ENCODE data around the gene CYB5D1. TPM values are rescaled to one million over a fixed set of nuclear protein-coding genes. Genes with fewer than 3 reads are reported as not detected.

Gene CYB5D1
- total RNA-seq, 6 donors from 2014 or later, result 5.2 to 12.4 (median 7.3) TPM

DNA sequence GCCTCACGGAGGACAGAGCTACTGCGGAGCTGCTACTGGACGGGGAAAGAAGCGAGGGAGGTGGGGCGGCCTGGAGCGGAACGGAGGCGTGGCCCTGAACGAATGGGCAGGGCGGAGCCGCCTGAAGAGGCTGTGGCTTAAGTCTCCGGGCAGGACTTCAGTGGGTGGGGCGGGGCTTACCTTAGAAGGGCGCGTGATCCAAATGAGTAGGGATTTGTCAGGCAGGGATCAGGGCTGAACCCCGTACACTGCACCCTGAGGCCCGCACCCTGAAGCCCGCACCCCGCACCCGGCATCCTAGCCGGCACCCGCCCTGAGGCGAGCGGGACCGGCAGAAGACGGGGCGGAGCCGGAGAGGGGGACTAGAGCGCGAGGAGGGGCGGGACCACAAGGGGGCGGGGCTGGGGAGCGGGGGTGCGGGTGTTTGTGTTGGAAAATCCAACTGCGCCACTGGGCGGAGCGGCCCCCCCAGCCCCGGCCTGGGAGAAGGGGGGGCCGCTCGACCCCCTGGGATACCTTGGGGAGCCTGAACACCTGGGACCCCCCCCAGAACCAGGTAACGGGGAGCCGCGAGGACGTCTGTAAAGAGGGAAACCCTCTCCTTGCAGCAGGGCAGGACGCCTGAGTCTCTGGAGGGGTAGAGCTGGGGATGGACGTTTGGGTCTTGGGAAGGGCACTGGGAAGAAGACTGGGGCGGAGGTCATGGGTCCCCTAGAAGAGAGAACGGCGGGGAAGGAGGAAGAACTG lies 23.8 kb upstream of the CYB5D1 start, which contains the start of gene KDM6B:
Gene KDM6B, plus strand, starts transcription at position 423 of the 747 bp plus-strand sequence. CDS start 11,338 bp downstream, outside the sequence.
- ATAC-seq (ENCODE audit: low FRiP score in 2 of 2), result peak; percentile 80 to 86
- TF ChIP-seq POLR2AphosphoS5 (IDR thresholded peaks at IDR 0.05) (peak in 1 of 2 donors; percentile 32), EP300 (IDR thresholded peaks at IDR 0.05) (no peak), POLR2A (IDR thresholded peaks at IDR 0.05) (peak in 3 of 4 donors; percentile 39 to 47 (median 41))
- TF ChIP-seq, protein P1, sequence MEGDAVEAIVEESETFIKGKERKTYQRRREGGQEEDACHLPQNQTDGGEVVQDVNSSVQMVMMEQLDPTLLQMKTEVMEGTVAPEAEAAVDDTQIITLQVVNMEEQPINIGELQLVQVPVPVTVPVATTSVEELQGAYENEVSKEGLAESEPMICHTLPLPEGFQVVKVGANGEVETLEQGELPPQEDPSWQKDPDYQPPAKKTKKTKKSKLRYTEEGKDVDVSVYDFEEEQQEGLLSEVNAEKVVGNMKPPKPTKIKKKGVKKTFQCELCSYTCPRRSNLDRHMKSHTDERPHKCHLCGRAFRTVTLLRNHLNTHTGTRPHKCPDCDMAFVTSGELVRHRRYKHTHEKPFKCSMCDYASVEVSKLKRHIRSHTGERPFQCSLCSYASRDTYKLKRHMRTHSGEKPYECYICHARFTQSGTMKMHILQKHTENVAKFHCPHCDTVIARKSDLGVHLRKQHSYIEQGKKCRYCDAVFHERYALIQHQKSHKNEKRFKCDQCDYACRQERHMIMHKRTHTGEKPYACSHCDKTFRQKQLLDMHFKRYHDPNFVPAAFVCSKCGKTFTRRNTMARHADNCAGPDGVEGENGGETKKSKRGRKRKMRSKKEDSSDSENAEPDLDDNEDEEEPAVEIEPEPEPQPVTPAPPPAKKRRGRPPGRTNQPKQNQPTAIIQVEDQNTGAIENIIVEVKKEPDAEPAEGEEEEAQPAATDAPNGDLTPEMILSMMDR (IDR thresholded peaks at IDR 0.05), result peak in 1 of 6 experiments; percentile 8
- DNase-seq, result peak; percentile 95 to 98
- Histone ChIP-seq H3K4me1 (peaks cover 21 to 39% (median 35%) of the 10 kb centered on the region in 4 donors), H3K4me3 (peak within 1 kb of the TSS; percentile 26 to 86 (median 62)), H3K9me3 (no peaks in the 10 kb centered on the region), H3K36me3 (no peaks in the 10 kb centered on the region), H3K27me3 (no peaks in the 10 kb centered on the region), H3K27ac (peak within 1 kb of the TSS; percentile 93 to 100 (median 99))
- 0 to 1% methylated on average over 31 to 49 of the region's 49 CpGs for WGBS, 2 donors

DNA sequence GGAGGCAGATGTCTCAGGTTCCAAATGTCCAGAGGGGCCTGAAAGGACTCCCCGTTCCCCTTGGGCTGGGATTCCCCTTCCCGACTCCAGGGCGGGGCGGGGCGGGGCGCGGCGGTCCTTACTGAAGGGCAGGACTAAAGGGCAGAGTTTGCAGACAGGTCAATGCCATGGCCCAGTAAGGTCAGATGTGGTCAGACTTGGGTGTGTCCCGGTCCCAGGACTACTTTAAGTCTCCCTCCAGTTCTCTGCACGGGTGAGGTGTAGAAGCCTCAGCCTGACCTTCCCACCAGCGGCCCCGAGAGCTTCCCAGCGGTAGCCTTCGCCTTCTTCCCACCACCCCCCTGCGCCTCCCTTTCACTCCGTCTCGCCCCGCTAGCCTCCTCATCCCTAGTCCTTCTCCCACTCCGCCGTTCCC lies 23.3 kb upstream of the CYB5D1 start:
- DNase-seq (peak; percentile 89 to 96), ATAC-seq (ENCODE audit: low FRiP score in 2 of 2) (peak; percentile 49 to 75)
- no peak for TF ChIP-seq POLR2A (IDR thresholded peaks at IDR 0.05)
- TF ChIP-seq EP300 (IDR thresholded peaks at IDR 0.05), result peak in 1 of 4 donors; percentile 50
- peak; percentile 1 to 71 for TF ChIP-seq POLR2AphosphoS5 (IDR thresholded peaks at IDR 0.05)
- Histone ChIP-seq H3K4me1 (peaks cover 27 to 45% (median 41%) of the 10 kb centered on the region in 4 donors), H3K27ac (peak overlapping the region; percentile 93 to 100 (median 99)), H3K9me3 (no peaks in the 10 kb centered on the region), H3K27me3 (no peaks in the 10 kb centered on the region), H3K36me3 (no peaks in the 10 kb centered on the region), H3K4me3 (peak overlapping the region; percentile 26 to 86 (median 62))
- WGBS, 2 donors, result 0% methylated on average over 8 to 19 of the region's 20 CpGs

DNA sequence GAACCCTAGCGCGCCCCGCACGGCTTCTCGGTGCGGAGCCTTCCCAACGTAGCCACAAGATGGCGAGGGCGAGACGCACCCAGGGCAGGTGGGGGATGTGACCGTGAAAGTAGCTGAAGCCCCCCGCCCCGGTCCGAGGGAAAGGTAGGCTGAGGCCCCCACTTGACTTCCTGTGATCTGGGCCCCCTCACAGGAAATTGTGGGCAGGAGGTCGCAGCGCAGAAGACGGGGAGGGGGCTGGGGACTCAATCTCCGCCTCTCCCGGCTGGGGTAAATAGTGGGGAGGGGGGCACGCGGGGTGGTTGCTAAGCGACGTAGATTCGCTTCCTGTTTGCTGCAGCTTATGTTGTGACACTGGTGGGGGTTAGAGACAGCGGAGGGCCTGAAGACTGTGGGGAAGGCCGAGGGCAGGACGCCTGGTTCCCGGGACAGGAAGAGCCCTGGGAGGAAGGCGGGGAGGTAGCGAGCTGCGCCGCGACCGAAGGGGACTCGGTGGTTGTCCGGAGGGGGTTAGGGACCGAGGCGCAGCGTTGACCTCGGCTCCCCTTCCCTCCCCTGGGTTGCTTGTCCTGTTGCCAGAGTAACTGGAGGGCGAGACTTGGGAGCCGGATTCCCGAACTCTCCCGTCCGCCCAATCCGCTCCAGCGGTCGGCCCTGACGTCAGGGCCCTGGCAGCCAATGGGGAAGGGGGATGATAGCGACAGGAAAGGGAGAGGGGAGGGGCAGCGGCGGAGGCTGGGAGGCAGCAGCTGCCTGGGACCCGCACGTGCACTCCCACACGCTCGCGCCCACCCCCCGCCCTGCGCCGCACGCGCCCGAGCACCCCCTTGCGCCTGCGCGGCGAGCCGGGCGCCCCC lies 22.6 kb upstream of the CYB5D1 start:
- peak; percentile 97 to 98 for DNase-seq

DNA sequence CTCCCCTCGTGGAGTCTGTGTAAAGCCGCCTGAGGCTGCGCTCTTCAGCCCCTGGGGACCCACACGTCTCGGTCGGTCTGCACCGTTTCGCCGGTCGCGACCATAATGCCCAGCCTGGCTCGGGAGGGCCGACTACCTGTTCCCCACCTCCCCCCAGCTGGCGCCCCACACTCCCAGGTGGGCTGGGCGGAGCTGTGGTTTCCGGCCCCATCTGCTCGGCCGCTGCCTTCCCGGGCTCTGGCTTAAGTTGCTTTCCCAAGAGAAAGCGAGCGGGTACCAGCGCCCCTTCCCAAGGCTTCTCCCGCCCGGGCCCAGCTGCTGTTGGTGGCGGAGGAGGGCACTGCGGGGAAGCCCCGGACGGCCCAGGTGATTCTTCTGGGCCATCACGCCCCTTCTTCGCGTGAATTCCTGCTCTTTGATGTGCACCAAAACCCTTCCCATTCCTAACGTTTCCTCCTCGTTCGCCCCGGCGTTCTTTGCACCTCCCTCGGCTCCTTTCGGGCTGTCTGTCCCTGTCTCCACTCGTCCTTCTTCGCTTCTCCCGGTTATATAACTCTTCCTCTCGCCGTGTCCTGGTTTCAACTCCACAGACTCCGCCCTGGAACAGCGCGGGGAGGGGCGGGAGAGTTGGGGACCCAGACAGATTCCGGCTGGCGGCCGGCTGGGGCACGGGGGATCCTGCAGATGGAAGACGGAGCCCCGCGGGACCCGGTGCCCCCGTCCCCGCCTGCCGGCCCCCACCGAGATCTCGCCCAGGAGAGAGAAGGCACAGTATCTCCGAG lies 21.8 kb upstream of the CYB5D1 start:
- no peaks in the 10 kb centered on the region for H3K9me3 ChIP-seq
- WGBS, 2 donors, result 0 to 1% methylated on average over 20 to 36 of the region's 61 CpGs
- peak; percentile 17 to 58 for ATAC-seq (ENCODE audit: low FRiP score in 2 of 2)
- peaks cover 41 to 58% (median 50%) of the 10 kb centered on the region in 4 donors for H3K4me1 ChIP-seq
- H3K27me3 ChIP-seq, result no peaks in the 10 kb centered on the region
- peak; percentile 82 to 92 for DNase-seq
- peak in 3 of 4 donors; percentile 27 to 67 (median 39) for TF ChIP-seq POLR2A (IDR thresholded peaks at IDR 0.05)
- TF ChIP-seq, protein P1 (IDR thresholded peaks at IDR 0.05), result peak in 2 of 6 experiments; percentile 7 to 29
- TF ChIP-seq EP300 (IDR thresholded peaks at IDR 0.05), result no peak
- TF ChIP-seq POLR2AphosphoS5 (IDR thresholded peaks at IDR 0.05), result peak in 1 of 2 donors; percentile 83
- peaks cover 0 to 3% (median 0%) of the 10 kb centered on the region in 4 donors for H3K36me3 ChIP-seq
- H3K27ac ChIP-seq, result peak overlapping the region; percentile 93 to 100 (median 99)
- H3K4me3 ChIP-seq, result peak overlapping the region; percentile 48 to 86 (median 62)

More for the DNA sequence above, 22.6 kb upstream of the CYB5D1 start:
- H3K9me3 ChIP-seq, result no peaks in the 10 kb centered on the region
- no peaks in the 10 kb centered on the region for H3K27me3 ChIP-seq
- WGBS, 2 donors, result 0 to 2% methylated on average over 36 to 38 of the region's 69 CpGs
- TF ChIP-seq POLR2A (IDR thresholded peaks at IDR 0.05) (peak in 3 of 4 donors; percentile 59 to 82 (median 81)), POLR2AphosphoS5 (IDR thresholded peaks at IDR 0.05) (peak; percentile 80 to 90), EP300 (IDR thresholded peaks at IDR 0.05) (peak in 2 of 4 donors; percentile 36 to 78)
- TF ChIP-seq, protein P1 (IDR thresholded peaks at IDR 0.05), result peak; percentile 61 to 92 (median 85)
- peaks cover 33 to 50% (median 45%) of the 10 kb centered on the region in 4 donors for H3K4me1 ChIP-seq
- H3K36me3 ChIP-seq, result peaks cover 0 to 3% (median 0%) of the 10 kb centered on the region in 4 donors
- peak; percentile 83 to 86 for ATAC-seq (ENCODE audit: low FRiP score in 2 of 2)
- H3K27ac ChIP-seq, result peak overlapping the region; percentile 93 to 100 (median 99)
- peak overlapping the region; percentile 48 to 86 (median 62) for H3K4me3 ChIP-seq

Measured in upper lobe of left lung (tissue), 6 donors.